MM.1S (cell line): Measurements from ENCODE around the gene RFK.

Source experiments
- EZH2 ChIP-seq: fragments of 300-600 bp; sonication (generic); optimal IDR thresholded peaks from 2 replicates; pipeline ENCODE3; 2017; ENCODE audit warnings: low read depth, mild to moderate bottlenecking, antibody characterized with exemption, low read length, mixed read lengths
- EZH2phosphoT487 ChIP-seq: fragments of 300-600 bp; sonication (generic); IDR thresholded peaks from 2 replicates; pipeline ENCODE4 v1.6.1; 2018; ENCODE audit warnings: antibody characterized with exemption, low read length
- TF ChIP-seq, protein P1 (sequence below): fragments of 300-600 bp; sonication (generic); IDR thresholded peaks from 2 replicates; pipeline ENCODE4 v1.5.1; 2016; ENCODE audit warnings: antibody characterized with exemption, low read length, mixed read lengths

DNA sequence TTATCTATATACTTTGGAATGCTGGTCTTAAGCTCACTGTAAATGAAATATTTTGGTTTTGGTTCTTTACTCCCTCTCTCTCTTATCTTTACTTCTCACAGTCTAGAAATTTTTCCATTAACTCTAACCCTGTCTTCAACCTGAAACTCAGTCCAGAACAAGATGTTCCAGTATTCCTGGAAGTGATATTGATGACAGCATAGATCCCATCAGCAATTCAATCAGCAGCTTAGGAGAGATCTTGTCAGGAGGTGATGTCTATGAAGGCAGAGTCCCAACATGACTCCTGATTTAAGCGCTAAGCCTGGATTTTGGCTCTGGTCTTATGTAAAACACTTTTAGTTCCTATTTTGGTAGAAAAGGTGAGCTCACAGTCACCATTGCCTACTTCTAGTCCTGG is 52.6 kb downstream of the RFK start:
- TF ChIP-seq, protein P1, sequence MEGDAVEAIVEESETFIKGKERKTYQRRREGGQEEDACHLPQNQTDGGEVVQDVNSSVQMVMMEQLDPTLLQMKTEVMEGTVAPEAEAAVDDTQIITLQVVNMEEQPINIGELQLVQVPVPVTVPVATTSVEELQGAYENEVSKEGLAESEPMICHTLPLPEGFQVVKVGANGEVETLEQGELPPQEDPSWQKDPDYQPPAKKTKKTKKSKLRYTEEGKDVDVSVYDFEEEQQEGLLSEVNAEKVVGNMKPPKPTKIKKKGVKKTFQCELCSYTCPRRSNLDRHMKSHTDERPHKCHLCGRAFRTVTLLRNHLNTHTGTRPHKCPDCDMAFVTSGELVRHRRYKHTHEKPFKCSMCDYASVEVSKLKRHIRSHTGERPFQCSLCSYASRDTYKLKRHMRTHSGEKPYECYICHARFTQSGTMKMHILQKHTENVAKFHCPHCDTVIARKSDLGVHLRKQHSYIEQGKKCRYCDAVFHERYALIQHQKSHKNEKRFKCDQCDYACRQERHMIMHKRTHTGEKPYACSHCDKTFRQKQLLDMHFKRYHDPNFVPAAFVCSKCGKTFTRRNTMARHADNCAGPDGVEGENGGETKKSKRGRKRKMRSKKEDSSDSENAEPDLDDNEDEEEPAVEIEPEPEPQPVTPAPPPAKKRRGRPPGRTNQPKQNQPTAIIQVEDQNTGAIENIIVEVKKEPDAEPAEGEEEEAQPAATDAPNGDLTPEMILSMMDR, result no peak
- TF ChIP-seq EZH2, result no peak
- no peak for TF ChIP-seq EZH2phosphoT487
